GM04504 (cell line): ENCODE measurements around the gene MIF.
"Not testable (repeated sequence)": the region's sequence is repeated elsewhere in the genome, so short reads cannot be mapped to it uniquely, and the experiment has no call there.

Experiments
- DNase-seq: peaks from one replicate; pipeline ENCODE4 v3.0.0-alpha.2; 2012; ENCODE audit warnings: low read depth

MIF gene

DNA sequence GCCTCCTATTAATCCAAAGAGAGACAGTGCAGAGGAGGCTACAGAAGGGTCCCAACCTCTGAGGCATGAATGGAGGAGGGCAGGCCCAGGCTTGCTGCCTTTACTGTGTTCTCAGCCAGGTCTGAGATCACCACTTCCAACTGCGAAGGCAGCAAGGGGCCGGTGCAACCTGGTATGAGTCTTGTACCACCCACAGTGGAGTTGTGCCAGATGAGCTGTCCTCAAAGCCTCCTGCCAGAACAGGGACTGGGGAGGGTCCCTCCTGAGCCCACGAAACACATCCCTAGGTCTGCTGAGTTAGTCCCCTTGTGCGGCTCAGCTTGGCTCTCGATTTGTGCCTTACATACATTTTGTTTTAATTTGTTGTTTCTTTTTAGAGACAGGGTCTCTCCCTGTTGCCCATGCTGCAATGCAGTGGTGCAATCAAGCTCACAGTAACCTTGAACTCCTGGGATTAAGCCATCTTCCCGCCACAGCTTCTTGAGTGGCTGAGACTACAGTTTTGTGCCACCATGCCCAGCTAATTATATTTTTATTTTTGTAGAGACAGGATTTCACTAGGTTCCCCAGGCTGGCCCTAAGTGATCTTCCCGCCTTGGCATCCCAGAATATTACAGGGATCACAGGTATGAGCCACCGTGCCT is 9.3 kb downstream of the MIF start:
- DNase-seq = no peak

DNA sequence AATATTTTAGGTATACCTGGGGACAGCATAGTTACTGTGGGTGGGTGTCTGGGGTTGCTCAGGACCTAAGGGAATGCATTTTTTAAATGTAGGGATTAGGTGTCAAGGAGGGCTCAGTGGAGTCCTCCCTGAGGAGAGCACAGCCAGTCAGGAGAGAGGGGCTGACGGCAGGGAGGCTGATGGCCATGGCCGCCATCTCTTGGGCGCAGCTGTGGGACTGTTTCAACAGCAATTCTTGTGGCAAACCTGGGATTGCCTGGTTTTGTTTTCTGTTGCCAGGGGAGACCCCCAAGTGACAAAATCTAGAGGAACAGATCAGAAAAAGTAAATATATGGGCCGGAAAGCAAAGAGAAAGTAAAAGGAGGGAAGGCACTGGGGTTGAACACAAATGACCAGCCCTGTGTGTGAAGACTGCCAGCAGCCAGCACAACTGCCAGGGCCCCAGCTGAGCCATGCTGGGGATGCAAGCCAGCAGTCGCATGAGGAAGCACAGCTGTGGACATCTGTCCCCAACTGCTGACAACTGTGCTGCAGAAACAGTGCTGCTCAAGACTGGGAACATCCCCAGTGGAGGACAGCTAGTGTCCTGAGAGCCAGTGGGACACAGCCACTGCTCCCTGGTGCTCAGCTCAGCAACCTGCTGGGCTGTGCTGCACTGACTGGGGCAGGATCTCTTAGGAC is 10.5 kb downstream of the MIF start:
- no peak for DNase-seq

DNA sequence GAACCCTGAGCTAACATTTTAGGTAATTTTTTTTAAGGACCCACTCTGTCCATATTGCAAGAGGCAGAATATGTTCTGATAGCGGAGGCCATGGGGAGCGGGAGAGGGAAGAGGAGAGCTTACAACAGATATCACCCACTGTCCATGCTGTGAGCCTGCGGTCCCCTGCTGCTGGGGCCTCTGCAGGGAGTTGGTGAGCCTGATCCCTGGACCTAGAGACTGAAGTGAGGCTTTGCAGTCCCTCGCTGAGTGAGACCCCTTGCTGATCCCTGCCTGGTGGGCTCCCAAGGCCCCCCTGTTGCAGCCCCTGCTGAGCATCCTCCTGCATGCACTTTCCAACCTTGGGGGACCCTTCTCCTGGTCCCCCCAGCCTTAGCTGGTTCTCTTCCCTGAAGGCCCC is 12.5 kb downstream of the MIF start:
- no peak for DNase-seq

DNA sequence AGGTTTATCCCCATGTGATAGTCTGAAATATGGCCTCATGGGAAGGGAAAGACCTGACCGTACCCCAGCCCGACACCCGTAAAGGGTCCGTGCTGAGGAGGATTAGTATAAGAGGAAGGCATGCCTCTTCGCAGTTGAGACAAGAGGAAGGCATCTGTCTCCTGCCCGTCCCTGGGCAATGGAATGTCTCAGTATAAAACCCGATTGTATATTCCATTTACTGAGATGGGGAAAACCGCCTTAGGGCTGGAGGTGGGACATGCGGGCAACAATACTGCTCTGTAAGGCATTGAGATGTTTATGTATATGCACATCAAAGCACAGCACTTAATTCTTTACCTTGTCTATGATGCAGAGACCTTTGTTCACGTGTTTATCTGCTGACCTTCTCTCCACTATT is 13.2 kb downstream of the MIF start:
- DNase-seq = not testable (repeated sequence)

DNA sequence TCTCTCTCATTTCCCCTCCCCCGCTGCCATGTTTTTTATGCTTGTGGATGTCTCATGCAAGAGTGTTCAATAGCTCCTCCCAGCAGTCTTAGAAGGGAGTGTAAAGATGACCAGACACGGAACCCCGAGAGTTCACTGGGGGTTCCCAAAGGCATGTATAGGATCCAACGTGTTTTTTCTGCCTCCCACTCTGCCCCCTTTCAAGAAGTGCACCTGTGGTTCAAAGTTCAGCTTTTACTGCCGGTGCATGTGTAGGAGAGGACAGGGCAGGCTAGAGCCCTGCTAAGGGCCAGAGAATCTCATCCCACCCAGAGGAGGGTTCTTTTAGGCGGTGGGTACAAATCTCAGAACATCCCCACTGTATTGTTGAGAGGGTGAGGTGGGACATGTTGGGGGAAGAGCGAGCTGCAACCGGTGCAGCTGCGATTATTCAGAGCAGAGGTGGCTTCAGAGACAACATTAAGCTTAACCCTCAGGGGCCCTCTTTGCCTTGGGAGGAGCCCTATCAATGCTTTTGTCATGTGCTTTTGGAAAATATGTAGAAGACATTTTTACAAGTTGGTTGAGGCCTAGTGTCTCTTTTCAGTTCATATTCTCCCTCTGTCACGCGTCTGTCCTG is 14.5 kb downstream of the MIF start:
- DNase-seq = no peak

DNA sequence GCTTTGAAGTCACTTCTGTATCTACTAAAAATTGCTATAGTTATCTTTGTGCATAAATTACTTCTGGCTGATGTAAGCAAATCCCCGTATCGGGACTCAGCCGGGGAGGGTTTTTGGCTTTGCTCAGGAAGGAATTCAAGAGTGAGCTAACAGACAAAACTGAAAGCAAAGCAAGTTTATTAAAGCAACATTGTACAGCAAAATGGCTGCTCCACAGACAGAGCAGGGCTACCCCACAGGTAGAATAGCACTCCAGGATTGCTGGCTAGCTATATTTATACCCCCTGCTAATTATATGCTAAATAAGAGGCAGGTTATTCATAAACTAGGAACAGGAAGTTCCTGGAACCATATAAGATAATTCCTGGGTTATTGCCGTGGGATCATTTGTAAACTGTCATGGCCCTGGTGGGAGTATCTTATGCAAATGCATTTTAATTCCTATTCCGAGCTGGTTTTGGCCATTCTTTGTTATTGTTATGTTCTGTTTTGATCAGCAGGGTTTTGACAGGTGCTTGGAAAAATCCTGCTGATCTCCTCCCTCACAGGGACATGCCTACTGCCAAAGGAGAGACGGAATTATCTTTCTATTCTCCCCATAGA is 15.2 kb downstream of the MIF start:
- no peak for DNase-seq

DNA sequence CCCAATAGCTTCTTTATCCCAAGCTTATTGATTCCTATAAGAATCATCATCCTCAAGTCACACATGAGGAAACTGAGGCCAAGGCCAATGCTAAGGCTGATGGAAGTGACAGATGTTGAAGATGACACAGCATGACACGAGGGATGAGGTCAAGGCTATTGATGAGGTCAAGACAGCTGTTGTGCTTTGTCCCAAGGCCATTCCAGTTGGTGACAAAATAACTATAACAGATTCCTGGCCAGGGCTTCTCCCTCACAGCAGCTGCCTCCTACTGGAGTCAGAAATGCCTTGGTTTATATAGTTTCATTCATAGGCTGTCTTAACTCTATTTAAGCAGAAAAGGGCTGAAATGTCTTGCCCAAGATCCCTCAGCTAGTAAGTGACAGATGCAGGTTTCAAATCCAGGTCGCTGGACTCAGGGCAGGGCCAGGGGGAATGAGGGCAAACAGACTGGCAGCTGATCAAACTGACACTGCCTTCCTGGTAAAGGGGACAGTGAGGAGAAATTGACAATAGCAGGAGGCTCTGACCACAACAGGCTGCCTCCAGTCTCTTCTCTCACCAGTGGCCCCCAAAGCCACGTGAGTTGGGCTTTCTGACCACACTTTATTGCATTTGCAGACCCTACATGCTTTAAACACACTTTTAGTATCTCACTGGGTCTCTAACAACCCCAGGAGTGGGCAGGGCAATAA is 16.5 kb downstream of the MIF start:
- DNase-seq = no peak

DNA sequence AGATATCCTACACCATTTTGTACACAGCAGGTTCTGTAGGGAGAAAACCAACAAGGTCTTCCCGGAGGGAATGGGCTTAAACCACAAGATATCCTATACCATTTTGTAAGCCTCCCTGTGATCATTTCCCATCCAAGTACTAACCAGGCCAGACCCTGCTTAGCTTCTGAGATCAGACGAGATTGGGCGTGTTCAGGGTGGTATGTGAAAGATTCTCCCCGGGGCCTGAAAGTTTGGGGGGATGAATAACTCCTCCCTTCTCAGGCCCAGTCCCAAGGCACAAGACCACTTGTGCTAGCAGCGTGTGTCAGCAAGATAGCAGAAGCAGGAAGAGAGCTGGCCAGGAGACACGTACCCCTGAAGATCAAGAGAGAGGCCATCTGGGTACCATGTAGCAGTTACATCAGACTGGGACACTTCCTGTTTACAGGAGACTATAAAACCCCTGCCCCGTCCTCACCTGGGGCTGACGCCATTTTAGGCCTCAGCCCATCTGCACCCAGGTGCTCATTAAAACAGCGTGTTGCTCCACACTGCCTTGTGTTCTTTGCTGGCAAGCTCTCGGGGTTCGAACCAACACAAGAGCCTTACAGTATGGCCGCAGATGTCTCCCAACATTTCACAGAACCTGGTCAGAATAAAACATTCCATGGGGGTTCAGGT is 17.3 kb downstream of the MIF start:
- no peak for DNase-seq

DNA sequence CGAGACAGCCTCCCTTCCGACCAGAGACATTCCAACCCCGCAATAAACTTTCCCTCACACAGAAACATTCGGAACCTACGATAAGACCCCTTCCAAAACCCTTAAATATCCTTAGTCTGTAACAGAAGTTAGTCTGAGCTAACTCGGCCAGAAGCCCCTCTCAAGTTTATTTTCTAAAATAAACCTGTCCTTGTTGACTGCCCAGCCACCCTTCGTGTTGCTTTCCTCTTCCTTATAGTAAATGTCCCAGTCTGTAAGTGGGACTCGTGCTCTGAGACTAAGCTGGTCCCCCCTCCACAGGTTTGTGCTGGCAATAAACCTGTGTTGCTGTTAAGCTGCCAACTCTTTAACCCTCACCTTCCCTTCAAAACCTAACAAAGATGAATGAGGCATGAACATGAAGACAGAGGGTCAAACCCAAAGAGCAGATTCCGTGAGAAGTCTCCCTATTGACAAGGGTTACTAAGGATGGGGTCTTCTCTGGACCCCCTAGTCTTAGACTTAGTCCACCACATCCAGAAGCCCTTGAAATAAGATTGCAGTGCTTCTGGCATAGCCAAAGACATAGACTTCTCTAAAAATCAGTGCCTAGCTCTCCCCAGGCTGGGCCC is 18.2 kb downstream of the MIF start:
- no peak for DNase-seq

DNA sequence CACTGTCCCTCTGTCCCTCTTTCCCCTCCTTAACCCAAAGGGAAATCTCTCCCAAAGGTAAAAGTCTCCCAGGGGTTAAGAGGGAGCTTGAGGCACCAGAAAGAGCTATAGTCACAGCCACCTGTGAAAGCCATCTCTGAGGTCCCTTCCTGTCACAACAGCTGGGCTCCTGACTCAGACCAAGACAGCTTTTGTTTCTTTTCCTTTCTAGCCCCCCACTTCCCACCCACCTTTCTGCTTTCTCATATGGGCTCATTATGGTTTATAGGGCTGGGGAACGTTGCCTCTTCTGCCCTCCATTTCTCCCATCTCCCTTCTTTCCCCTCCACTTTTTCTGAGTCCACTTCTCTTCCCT is 19.1 kb downstream of the MIF start:
- no peak for DNase-seq

DNA sequence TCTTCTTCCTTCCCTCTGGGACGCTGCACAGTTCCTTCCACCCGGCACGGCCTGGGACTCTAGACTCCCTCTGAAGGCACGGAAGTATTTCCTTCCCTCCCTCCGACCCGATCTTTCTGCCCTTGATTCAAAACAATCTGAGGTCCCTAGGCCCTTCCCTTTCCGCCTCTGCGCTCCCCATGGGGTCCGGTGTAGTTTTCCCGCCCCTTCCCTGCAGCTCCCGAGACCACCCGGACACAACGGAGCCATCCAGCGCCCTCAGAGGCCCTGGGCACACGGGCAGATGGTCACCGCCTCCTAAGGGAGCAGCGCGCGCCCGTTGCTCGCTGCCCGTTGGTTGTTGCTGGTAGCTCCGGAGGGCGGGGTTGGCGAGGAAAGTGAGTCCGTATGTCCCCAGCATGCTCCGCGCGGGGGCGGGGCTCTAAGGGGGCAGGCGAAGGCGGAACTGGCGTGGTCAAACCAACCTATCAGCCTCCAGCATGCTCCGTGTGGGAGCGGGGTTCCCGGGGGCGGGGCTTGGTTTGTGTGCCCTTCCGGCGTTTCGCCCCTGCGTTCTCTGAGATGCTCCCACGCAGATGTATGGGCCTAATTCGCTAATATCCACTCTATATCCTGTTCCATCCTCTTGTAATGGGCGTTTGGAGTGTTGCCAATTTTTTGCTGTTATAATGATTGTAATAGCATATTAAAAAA is 19.6 kb downstream of the MIF start:
- DNase-seq = peak; percentile 96

DNA sequence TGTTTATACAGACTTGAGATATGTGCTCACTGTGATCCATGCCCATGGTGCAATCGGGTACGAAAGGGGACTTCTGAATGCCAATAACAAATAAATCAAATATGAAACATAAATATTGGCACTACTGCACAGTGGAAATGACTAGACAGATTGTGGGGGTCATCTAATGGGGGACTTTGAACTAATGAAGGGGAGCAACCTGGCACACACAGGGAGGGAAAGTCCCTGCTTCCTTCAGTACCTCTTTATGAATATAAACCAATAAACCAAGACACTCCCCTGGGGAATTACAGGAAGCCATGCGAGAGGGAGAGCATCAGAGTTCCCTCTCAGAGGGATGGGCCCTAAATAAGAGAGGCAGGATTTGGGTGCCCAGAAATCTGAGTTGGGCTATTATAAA is 21.1 kb downstream of the MIF start:
- no peak for DNase-seq

DNA sequence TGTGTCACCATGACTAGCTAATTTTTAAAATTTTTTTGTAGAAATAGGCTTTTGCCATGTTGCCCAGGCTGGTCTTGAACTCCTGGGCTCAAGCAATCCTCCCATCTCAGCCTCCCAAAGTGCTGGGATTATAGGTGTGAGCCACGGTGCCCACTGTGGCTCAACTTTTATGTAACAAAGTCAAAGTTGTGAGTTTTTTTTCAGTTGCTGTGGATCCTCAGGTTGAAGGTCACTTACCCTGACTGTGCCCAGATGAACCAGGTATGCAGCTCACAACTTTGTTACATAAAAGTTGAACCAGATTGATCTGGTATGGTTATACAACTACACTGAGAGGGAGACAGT is 26.1 kb downstream of the MIF start:
- not testable (repeated sequence) for DNase-seq

DNA sequence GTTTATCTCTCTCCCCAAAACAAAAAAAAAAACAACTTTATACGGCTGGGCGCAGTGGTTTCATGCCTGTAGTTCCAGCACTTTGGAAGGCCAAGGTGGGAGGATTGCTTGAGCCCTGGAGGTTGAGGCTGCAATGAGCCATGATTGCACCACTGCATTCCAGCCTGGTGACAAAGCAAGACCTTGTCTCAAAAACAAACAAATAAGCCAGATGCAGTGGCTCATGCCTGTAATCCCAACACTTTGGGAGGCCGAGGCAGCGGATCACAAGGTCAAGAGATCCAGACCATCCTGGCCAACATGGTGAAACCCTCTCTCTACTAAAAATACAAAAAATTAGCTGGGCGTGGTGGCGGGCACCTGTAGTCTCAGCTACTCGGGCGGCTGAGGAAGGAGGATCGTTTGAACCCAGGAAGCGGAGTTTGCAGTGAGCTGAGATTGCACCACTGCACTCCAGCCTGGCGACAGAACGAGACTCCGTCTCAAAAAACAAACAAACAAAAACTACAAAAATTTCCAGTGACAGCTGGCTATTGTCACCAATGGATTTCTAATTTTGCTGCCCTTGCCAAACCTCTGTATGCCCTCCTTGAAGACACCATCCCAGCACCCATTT is 27.5 kb downstream of the MIF start:
- peak; percentile 5 for DNase-seq

DNA sequence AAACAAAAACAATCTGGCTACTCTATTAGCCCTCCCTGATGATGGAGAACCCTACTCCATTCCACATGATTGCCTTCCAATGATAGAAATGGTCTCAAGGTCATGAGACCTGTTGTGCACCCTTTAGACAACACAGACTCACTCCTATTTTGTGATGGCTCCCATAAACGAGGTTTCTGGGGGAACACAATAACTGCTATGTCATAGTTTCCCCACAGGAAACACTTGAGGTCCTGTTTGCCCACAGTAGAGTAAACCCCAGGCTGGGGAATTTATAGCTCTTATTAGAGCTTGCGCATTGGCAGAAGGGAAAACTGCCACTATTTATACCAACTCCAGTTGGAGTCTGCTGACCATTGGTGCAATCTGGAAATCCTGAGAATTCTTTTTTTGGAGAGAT is 28.7 kb downstream of the MIF start:
- no peak for DNase-seq

DNA sequence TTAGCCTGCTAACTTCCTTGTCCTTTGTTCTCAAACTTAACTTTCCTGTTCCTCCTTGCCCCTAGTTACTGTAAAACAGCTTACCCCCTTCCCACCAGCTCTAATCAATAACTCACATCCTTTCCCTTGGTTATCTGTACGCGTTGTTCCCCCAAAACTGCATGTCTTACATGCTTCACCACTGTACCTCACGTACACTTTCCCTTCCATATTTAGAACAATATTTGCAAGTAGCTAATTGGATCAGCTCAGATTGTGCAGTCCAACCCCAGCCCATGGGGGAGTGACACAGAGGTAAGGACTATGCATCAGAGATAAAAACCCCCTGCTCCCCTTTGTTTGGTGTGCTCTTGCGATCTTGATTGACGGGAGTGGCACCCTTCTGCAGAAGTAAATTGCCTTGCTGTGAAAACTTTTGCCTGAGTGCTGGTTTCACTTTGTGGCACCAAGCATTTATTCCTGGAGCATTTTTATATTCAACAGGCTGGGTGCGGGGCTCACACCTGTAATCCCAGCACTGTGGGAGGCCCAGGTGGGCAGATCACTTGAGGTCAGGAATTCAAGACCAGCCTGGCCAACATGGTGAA is 30.9 kb downstream of the MIF start:
- DNase-seq = no peak

DNA sequence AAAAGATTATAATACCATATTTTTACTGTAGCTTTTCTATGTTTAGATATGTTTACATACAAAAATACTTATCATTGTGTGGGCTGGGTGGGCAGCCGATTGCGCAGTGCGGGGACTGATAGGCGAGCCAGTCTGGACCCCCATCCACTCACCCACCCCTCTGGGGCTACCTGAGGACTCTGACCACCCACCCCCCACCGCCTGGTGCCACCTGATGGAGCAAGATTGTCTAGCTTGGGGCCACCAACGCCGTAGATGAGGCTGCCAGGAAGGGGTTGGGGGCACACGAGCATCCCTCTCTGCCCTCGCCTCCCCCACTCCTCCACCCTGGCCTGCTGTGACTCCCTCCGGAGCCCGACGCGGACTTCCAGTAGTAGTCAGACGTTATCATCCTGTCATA is 32.4 kb downstream of the MIF start:
- DNase-seq = no peak

DNA sequence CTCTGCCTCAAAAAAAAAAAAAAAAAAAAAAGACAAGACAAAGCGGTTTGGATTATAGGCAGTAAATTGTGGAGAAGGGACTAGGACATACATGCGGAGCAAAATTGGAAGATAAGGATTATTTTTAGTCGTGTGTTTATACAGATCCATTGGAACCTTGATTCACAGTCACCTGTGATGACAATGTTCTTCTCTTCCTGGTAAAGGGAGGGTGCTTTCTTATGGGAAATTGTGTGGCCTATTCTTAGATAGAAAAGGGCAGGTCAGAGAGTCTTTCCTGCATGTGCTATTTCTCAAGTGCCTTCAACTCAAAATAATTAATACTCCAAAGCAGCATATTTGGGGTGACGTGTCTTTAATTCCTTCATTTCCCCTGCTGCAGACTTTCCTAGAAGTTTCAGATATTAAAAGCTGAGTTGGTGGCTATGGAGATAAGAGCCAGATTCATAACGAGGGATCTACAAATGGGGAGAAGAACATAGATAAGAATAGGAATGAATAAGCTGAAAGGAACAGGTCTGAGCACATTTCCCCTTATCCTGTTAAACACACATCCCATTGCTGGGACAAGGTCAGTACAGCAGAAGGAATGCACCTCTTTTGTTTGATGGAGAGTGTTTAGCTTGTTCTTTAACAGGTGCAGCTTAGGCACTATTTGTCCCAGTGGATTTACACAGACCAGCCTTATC is 44.3 kb downstream of the MIF start:
- no peak for DNase-seq

DNA sequence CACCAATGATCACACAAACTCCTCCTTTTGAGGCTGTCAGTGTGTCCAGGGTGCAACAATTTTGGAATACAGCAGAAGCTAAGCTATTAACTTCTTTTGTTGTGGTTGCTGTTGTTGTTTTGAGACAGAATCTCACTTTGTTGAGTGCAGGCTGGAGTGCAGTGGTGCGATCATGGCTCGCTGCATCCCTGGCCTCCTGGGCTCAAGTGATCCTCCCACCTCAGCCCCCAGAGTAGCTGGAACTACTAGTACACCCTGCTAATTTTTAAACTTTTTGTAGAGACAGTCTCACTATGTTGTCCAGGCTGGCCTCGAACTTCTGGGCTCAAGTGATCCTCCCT is 44.8 kb downstream of the MIF start:
- no peak for DNase-seq

DNA sequence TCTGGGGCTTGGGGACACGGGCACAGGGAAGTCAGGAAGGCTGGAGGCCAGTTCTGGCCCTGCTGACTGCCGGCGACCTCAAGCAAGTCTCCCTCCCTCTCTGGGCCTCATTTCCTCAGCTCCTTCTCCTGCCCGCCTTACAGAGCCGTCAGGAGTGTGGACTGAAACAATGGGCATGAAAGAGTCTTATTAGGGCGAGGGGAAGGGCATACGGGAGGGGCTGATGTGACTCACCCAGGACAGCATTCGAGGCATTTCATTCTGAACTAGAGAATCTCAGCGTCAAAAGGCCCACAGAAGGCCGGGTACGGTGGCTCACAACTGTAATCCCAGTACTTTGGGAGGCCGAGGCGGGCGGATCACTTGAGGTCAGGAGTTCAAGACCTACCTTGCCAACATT is 46.0 kb downstream of the MIF start:
- DNase-seq = not testable (repeated sequence)
